ENCODE results near the gene NR5A1. TPM values are rescaled to one million over a fixed set of nuclear protein-coding genes. Genes with fewer than 3 reads are reported as not detected.

Gene NR5A1
- total RNA-seq, 4 donors from 2014 or later = not detected

- WGBS = 83% methylated on average over 1 of the region's 7 CpGs
- DNase-seq (ENCODE audit: low spot score in 2 of 2) = peak in 1 of 2 donors; percentile 36
- H3K4me1 ChIP-seq = peaks cover 15% of the 10 kb centered on the region
- no peaks in the 10 kb centered on the region for H3K36me3 ChIP-seq
- H3K27ac ChIP-seq = no peak overlapping the region
- TF ChIP-seq POLR2A (IDR thresholded peaks at IDR 0.05) (no peak), CTCF (IDR thresholded peaks at IDR 0.05) (no peak), EP300 (IDR thresholded peaks at IDR 0.05) (no peak), POLR2AphosphoS5 (IDR thresholded peaks at IDR 0.05) (no peak)
- H3K27me3 ChIP-seq = peaks cover 43% of the 10 kb centered on the region
- no peak overlapping the region for H3K4me3 ChIP-seq
- H3K9me3 ChIP-seq = no peaks in the 10 kb centered on the region
Observed at GRCh38 chr9:124448019-124448418, 59.2 kb downstream of the NR5A1 start.

- DNase-seq (ENCODE audit: low spot score in 2 of 2) = peak in 1 of 2 donors; percentile 27
- peaks cover 9% of the 10 kb centered on the region for H3K4me1 ChIP-seq
- H3K27ac ChIP-seq = no peak overlapping the region
- no peak overlapping the region for H3K4me3 ChIP-seq
- TF ChIP-seq CTCF (IDR thresholded peaks at IDR 0.05) (no peak), POLR2AphosphoS5 (IDR thresholded peaks at IDR 0.05) (no peak), EP300 (IDR thresholded peaks at IDR 0.05) (no peak), POLR2A (IDR thresholded peaks at IDR 0.05) (no peak)
- 65% methylated on average over 4 of the region's 4 CpGs for whole genome bisulfite sequencing
- no peaks in the 10 kb centered on the region for H3K36me3 ChIP-seq
- no peaks in the 10 kb centered on the region for H3K9me3 ChIP-seq
- peaks cover 35% of the 10 kb centered on the region for H3K27me3 ChIP-seq
Observed at GRCh38 chr9:124447297-124447661, 59.9 kb downstream of the NR5A1 start.

- H3K27me3 ChIP-seq = peaks cover 25% of the 10 kb centered on the region
- no peak overlapping the region for H3K27ac ChIP-seq
- no peaks in the 10 kb centered on the region for H3K36me3 ChIP-seq
- H3K4me1 ChIP-seq = no peaks in the 10 kb centered on the region
- no peak overlapping the region for H3K4me3 ChIP-seq
- TF ChIP-seq POLR2AphosphoS5 (IDR thresholded peaks at IDR 0.05) (no peak), POLR2A (IDR thresholded peaks at IDR 0.05) (no peak), CTCF (IDR thresholded peaks at IDR 0.05) (no peak), EP300 (IDR thresholded peaks at IDR 0.05) (no peak)
- no peaks in the 10 kb centered on the region for H3K9me3 ChIP-seq
- no peak for DNase-seq (ENCODE audit: low spot score in 2 of 2)
- 48% methylated on average over 3 of the region's 3 CpGs for WGBS
Observed at GRCh38 chr9:124444166-124444565, 63.0 kb downstream of the NR5A1 start.

- TF ChIP-seq EP300 (IDR thresholded peaks at IDR 0.05) (no peak), POLR2A (IDR thresholded peaks at IDR 0.05) (no peak), CTCF (IDR thresholded peaks at IDR 0.05) (no peak)
- Histone ChIP-seq H3K27me3 (peaks cover 25% of the 10 kb centered on the region), H3K4me3 (no peak overlapping the region), H3K36me3 (no peaks in the 10 kb centered on the region), H3K4me1 (no peaks in the 10 kb centered on the region), H3K27ac (no peak overlapping the region), H3K9me3 (no peaks in the 10 kb centered on the region)
- DNase-seq (ENCODE audit: low spot score in 2 of 2) = no peak
- WGBS = 84% methylated on average over 2 of the region's 2 CpGs
Observed at GRCh38 chr9:124443625-124444024, 63.6 kb downstream of the NR5A1 start.

- Histone ChIP-seq H3K27ac (no peak overlapping the region), H3K9me3 (no peaks in the 10 kb centered on the region), H3K4me3 (no peak overlapping the region), H3K4me1 (no peaks in the 10 kb centered on the region), H3K27me3 (peaks cover 30% of the 10 kb centered on the region), H3K36me3 (no peaks in the 10 kb centered on the region)
- 85% methylated on average over 3 of the region's 3 CpGs for WGBS
- DNase-seq (ENCODE audit: low spot score in 2 of 2) = peak in 1 of 2 donors; percentile 7
- TF ChIP-seq POLR2AphosphoS5 (IDR thresholded peaks at IDR 0.05) = no peak
- TF ChIP-seq CTCF (IDR thresholded peaks at IDR 0.05) = no peak
- no peak for TF ChIP-seq POLR2A (IDR thresholded peaks at IDR 0.05)
- no peak for TF ChIP-seq EP300 (IDR thresholded peaks at IDR 0.05)
Observed at GRCh38 chr9:124442826-124443225, 64.4 kb downstream of the NR5A1 start.

All from suprapubic skin (tissue), 4 donors.